GM23338 (cell line): ENCODE measurements around the gene FAM171A1. TPM values are rescaled to one million over a fixed set of nuclear protein-coding genes. Genes with fewer than 3 reads are reported as not detected.

Experiments used
- ATAC-seq: fragments of 200-7000 bp; cut with Tn5 transposase; 3 replicates; pipeline ENCODE4 v1.9.1; 2020
- DNase-seq: peaks from one replicate; pipeline ENCODE4 v3.0.0-alpha.2; 2015; ENCODE audit warnings: low spot score
- H2AFZ ChIP-seq: fragments of 200-600 bp; sonication (generic); 2 replicates; pipeline ENCODE4 v1.8.0; 2016; ENCODE audit warnings: antibody characterized with exemption, mild to moderate bottlenecking, moderate library complexity
- H3F3A ChIP-seq: fragments of 200-600 bp; sonication (generic); replicated peaks from 2 replicates; pipeline ENCODE4 v1.8.0; 2017; ENCODE audit warnings: antibody characterized with exemption, mixed run types, low read depth
- H3K27ac ChIP-seq: fragments of 200-600 bp; sonication (generic); 2 replicates; pipeline ENCODE4 v1.6.1; 2016; ENCODE audit warnings: low read depth
- H3K27me3 ChIP-seq: fragments of 200-600 bp; sonication (generic); 2 replicates; pipeline ENCODE4 v1.8.0; 2016; ENCODE audit warnings: mild to moderate bottlenecking, mixed run types, moderate library complexity; ENCODE audit not compliant: insufficient read depth
- H3K36me3 ChIP-seq: fragments of 200-600 bp; sonication (generic); 2 replicates; pipeline ENCODE4 v1.8.0; 2016; ENCODE audit warnings: mild to moderate bottlenecking; ENCODE audit not compliant: insufficient read depth
- H3K4me1 ChIP-seq: fragments of 200-600 bp; sonication (generic); 2 replicates; pipeline ENCODE4 v1.8.0; 2016; ENCODE audit warnings: mild to moderate bottlenecking, moderate library complexity; ENCODE audit not compliant: insufficient read depth
- H3K4me2 ChIP-seq: fragments of 200-600 bp; sonication (generic); 2 replicates; pipeline ENCODE4 v1.7.1; 2017; ENCODE audit warnings: mixed run types
- H3K4me3 ChIP-seq: fragments of 200-600 bp; sonication (generic); 2 replicates; pipeline ENCODE4 v1.6.1; 2016; ENCODE audit warnings: mixed run types
- H3K79me2 ChIP-seq: fragments of 200-600 bp; sonication (generic); replicated peaks from 2 replicates; pipeline ENCODE4 v1.8.0; 2017; ENCODE audit warnings: mild to moderate bottlenecking; ENCODE audit not compliant: insufficient read depth
- H3K9me2 ChIP-seq: fragments of 200-600 bp; sonication (generic); 2 replicates; pipeline ENCODE4 v1.8.0; 2017; ENCODE audit not compliant: insufficient read depth
- H4K20me1 ChIP-seq: fragments of 200-600 bp; sonication (generic); replicated peaks from 2 replicates; pipeline ENCODE4 v1.8.0; 2017; ENCODE audit warnings: mild to moderate bottlenecking; ENCODE audit not compliant: insufficient read depth
- H3K27ac Mint-ChIP-seq: 2 replicates; pipeline ENCODE4 v1.8.0; 2020; ENCODE audit warnings: inconsistent platforms, mild to moderate bottlenecking, moderate library complexity, mixed read lengths
- H3K27me3 Mint-ChIP-seq: 3 replicates; pipeline ENCODE4 v1.8.0; 2022; ENCODE audit warnings: low read depth, mild to moderate bottlenecking, moderate library complexity, mixed read lengths, inconsistent platforms; ENCODE audit not compliant: insufficient read depth, poor library complexity
- H3K36me3 Mint-ChIP-seq: 3 replicates; pipeline ENCODE4 v1.8.0; 2021; ENCODE audit warnings: low read depth, mild to moderate bottlenecking, inconsistent platforms, moderate library complexity, mixed read lengths
- H3K4me1 Mint-ChIP-seq: 3 replicates; pipeline ENCODE4 v1.8.0; 2020; ENCODE audit warnings: mild to moderate bottlenecking, inconsistent platforms, mixed read lengths
- H3K4me3 Mint-ChIP-seq: 3 replicates; pipeline ENCODE4 v1.8.0; 2021; ENCODE audit warnings: moderate library complexity, mild to moderate bottlenecking, inconsistent platforms, mixed read lengths
- H3K9me3 Mint-ChIP-seq: 3 replicates; pipeline ENCODE4 v1.8.0; 2020; ENCODE audit warnings: moderate library complexity, mild to moderate bottlenecking, inconsistent platforms, mixed read lengths
- CREB1 ChIP-seq: fragments of 250-450 bp; sonication (Bioruptor Pico); IDR thresholded peaks from 2 replicates; pipeline ENCODE4 v1.5.0; 2020; ENCODE audit warnings: low read depth, mild to moderate bottlenecking, moderate library complexity
- CTCF ChIP-seq, 2 experiments: fragments of 200-600 bp in 1 of 2; sonication (generic) in 1 of 2; conservative IDR thresholded peaks; 2 replicates each; pipeline versions ENCODE4 v1.5.1 to v1.6.1; 2016 to 2017; ENCODE audit warnings: antibody characterized with exemption in 2 of 2, low read depth in 2 of 2, mild to moderate bottlenecking in 2 of 2, moderate library complexity in 1 of 2
- EZH2 ChIP-seq: fragments of 200-600 bp; sonication (generic); IDR thresholded peaks from one replicate; pipeline ENCODE4 v1.8.0; 2017; ENCODE audit warnings: antibody characterized with exemption, mild to moderate bottlenecking, low read depth; ENCODE audit not compliant: unreplicated experiment
- JUNB ChIP-seq: IDR thresholded peaks from one replicate; pipeline ENCODE4 v1.6.1; 2016; ENCODE audit warnings: antibody characterized with exemption; ENCODE audit not compliant: unreplicated experiment
- REST ChIP-seq: IDR thresholded peaks from one replicate; pipeline ENCODE4 v1.6.1; 2018; ENCODE audit warnings: antibody characterized with exemption; ENCODE audit not compliant: unreplicated experiment
- STAT1 ChIP-seq: IDR thresholded peaks from one replicate; pipeline ENCODE4 v1.6.1; 2016; ENCODE audit warnings: antibody characterized with exemption; ENCODE audit not compliant: unreplicated experiment
- ZNF114 ChIP-seq: fragments of 250-450 bp; sonication (Bioruptor Pico); IDR thresholded peaks from 2 replicates; pipeline ENCODE4 v1.5.0; 2020; ENCODE audit warnings: mild to moderate bottlenecking, moderate library complexity
- ZNF462 ChIP-seq: fragments of 250-450 bp; sonication (Bioruptor Pico); IDR thresholded peaks from 2 replicates; pipeline ENCODE4 v1.5.0; 2020; ENCODE audit warnings: mild to moderate bottlenecking, moderate library complexity
- polyA plus RNA-seq: library from polyadenylated mRNA; unstranded; fragments of >200 nt; fragmentation: Nextera tagmentation; extraction: Ambion mirVana; gene quantifications from 2 replicates; pipeline ENCODE4 v1.2.1, GENCODE V29; 2016
- total RNA-seq: library from RNA; depleted of rRNA; stranded (reverse); fragments of >200 nt; shearing (Covaris generic); gene quantifications from 2 replicates; pipeline ENCODE4 v1.2.3, GENCODE V29; 2014

The FAM171A1 gene
- total and polyA plus RNA-seq, 2 experiments from 2014 or later: 11.3 to 32.2 TPM

- DNase-seq (no peak), ATAC-seq (peak; percentile 38; the same call in 2 of the 3 replicates)
- no peak for TF ChIP-seq ZNF114 (CRISPR knock-in tag)
- no peak overlapping the region for H3K4me2 ChIP-seq
- no peaks in the 10 kb centered on the region for H3K79me2 ChIP-seq
- no peak overlapping the region for H3K4me3 ChIP-seq
- H3K36me3 ChIP-seq: no peaks in the 10 kb centered on the region
- no peak overlapping the region for H3K4me3 Mint-ChIP-seq
- no peaks in the 10 kb centered on the region; the same call in 1 of the 2 replicates for H4K20me1 ChIP-seq
- H2AFZ ChIP-seq: no peak overlapping the region
- no peaks in the 10 kb centered on the region for H3K9me2 ChIP-seq
- H3K27ac Mint-ChIP-seq: no peak overlapping the region
- H3K4me1 ChIP-seq: no peaks in the 10 kb centered on the region
- no peaks in the 10 kb centered on the region for H3K9me3 Mint-ChIP-seq
- no peak overlapping the region for H3K27ac ChIP-seq
- H3K36me3 Mint-ChIP-seq: no peaks in the 10 kb centered on the region
- no peaks in the 10 kb centered on the region for H3F3A ChIP-seq
- no peaks in the 10 kb centered on the region for H3K27me3 ChIP-seq
- peaks cover 1% of the 10 kb centered on the region for H3K27me3 Mint-ChIP-seq
- H3K4me1 Mint-ChIP-seq: peaks cover 28% of the 10 kb centered on the region
Measured at GRCh38 chr10:15293862-15294842, 76.9 kb downstream of the FAM171A1 start.

- Histone ChIP-seq H3K27ac (no peak overlapping the region), H3K4me3 (no peak overlapping the region), H3K79me2 (no peaks in the 10 kb centered on the region), H2AFZ (no peak overlapping the region), H4K20me1 (no peaks in the 10 kb centered on the region; the same call in 1 of the 2 replicates), H3K4me2 (no peak overlapping the region), H3K4me1 (no peaks in the 10 kb centered on the region), H3K27me3 (no peaks in the 10 kb centered on the region), H3K9me2 (no peaks in the 10 kb centered on the region), H3F3A (no peaks in the 10 kb centered on the region), H3K36me3 (no peaks in the 10 kb centered on the region)
- Mint-ChIP-seq H3K4me3 (no peak overlapping the region), H3K4me1 (peaks cover 24% of the 10 kb centered on the region), H3K9me3 (no peaks in the 10 kb centered on the region), H3K36me3 (no peaks in the 10 kb centered on the region), H3K27me3 (peaks cover 1% of the 10 kb centered on the region), H3K27ac (no peak overlapping the region)
- no peak for ATAC-seq
- TF ChIP-seq REST (no peak), CREB1 (no peak), JUNB (no peak), STAT1 (no peak), EZH2 (no peak), CTCF (conservative IDR thresholded peaks at IDR 0.05; ENCODE audit: low read depth in 2 of 2) (no peak), ZNF114 (CRISPR knock-in tag) (no peak), ZNF462 (no peak)
- no peak for DNase-seq
Measured at GRCh38 chr10:15290671-15291070, 80.4 kb downstream of the FAM171A1 start.
